HEK293 (cell line): ENCODE data around the gene AP1G2.

Experiments
- CTCF ChIA-PET: fragments of 350-600 bp; formaldehyde crosslinking; extraction: SDS; loops from one replicate; lab custom pipeline; 2021; ENCODE audit warnings: antibody characterized with exemption; lab: Yijun Ruan, JAX
- POLR2A ChIA-PET: fragments of 300-600 bp; formaldehyde crosslinking; extraction: SDS; loops from one replicate; lab custom pipeline; 2020; ENCODE audit warnings: antibody characterized with exemption, inconsistent platforms; lab: Yijun Ruan, JAX
- H3K27ac ChIP-seq: fragments of 200-500 bp; sonication (Bioruptor generic); 2 replicates; pipeline ENCODE4 v1.5.1; 2014; ENCODE audit warnings: low read depth, low read length, control low read depth, inconsistent platforms; ENCODE audit errors: extremely low read depth
- H3K36me3 ChIP-seq, 2 experiments: fragments of 200-500 bp in 1 of 2; sonication (Bioruptor generic) in 1 of 2; 1 replicate in 1 of 2; 2 replicates in 1 of 2; pipeline ENCODE4 v1.5.1; 2014 to 2017; ENCODE audit warnings: inconsistent platforms in 2 of 2, low read length in 2 of 2; ENCODE audit not compliant: control insufficient read depth in 2 of 2, insufficient read depth in 1 of 2
- H3K4me1 ChIP-seq: fragments of 200-500 bp; sonication (Bioruptor generic); 2 replicates; pipeline ENCODE4 v1.5.1; 2014; ENCODE audit warnings: mild to moderate bottlenecking, low read length, inconsistent platforms; ENCODE audit not compliant: control insufficient read depth, insufficient read depth
- H3K4me3 ChIP-seq: 2 replicates; pipeline ENCODE4 v1.5.1; 2011; ENCODE audit warnings: low read depth, mild to moderate bottlenecking, control low read depth, low read length, moderate library complexity
- H3K9me3 ChIP-seq: fragments of 200-500 bp; sonication (Bioruptor generic); 2 replicates; pipeline ENCODE4 v1.5.1; 2014; ENCODE audit warnings: low read depth, low read length, inconsistent platforms; ENCODE audit not compliant: control insufficient read depth, insufficient read depth
- CTCF ChIP-seq: fragments of 450-650 bp; formaldehyde crosslinking; IDR thresholded peaks from 2 replicates; pipeline ENCODE4 v1.5.1; 2016; ENCODE audit warnings: missing biosample characterization, missing genetic modification characterization
- GLIS1 ChIP-seq: fragments of 450-650 bp; formaldehyde crosslinking; IDR thresholded peaks from 2 replicates; pipeline ENCODE4 v1.5.1; 2016; ENCODE audit warnings: missing biosample characterization, missing genetic modification characterization
- HOXA7 ChIP-seq: sonication (generic); formaldehyde crosslinking; IDR thresholded peaks from 2 replicates; pipeline ENCODE4 v1.8.1; 2022; ENCODE audit warnings: missing genetic modification reagents, borderline replicate concordance
- KLF16 ChIP-seq: fragments of 450-650 bp; formaldehyde crosslinking; IDR thresholded peaks from 2 replicates; pipeline ENCODE4 v1.5.1; 2017; ENCODE audit warnings: missing biosample characterization, missing genetic modification characterization
- PBX3 ChIP-seq: sonication (generic); formaldehyde crosslinking; IDR thresholded peaks from 2 replicates; pipeline ENCODE4 v1.8.1; 2022; ENCODE audit warnings: mild to moderate bottlenecking, moderate library complexity, missing genetic modification reagents
- PRDM10 ChIP-seq: fragments of 450-650 bp; formaldehyde crosslinking; IDR thresholded peaks from 2 replicates; pipeline ENCODE4 v1.5.1; 2016; ENCODE audit warnings: missing biosample characterization, missing genetic modification characterization
- SALL2 ChIP-seq: fragments of 450-650 bp; formaldehyde crosslinking; IDR thresholded peaks from 2 replicates; pipeline ENCODE4 v1.5.0; 2017; ENCODE audit warnings: missing biosample characterization, mild to moderate bottlenecking, missing genetic modification characterization, borderline replicate concordance
- YY1 ChIP-seq: fragments of 450-650 bp; formaldehyde crosslinking; IDR thresholded peaks from 2 replicates; pipeline ENCODE4 v1.5.1; 2018; ENCODE audit warnings: missing biosample characterization, missing genetic modification characterization
- ZBTB8A ChIP-seq: fragments of 450-650 bp; formaldehyde crosslinking; IDR thresholded peaks from 2 replicates; pipeline ENCODE4 v1.5.1; 2016; ENCODE audit warnings: missing biosample characterization, missing genetic modification characterization
- ZNF114 ChIP-seq: fragments of 450-650 bp; formaldehyde crosslinking; IDR thresholded peaks from 2 replicates; pipeline ENCODE4 v1.5.0; 2017; ENCODE audit warnings: missing biosample characterization, missing genetic modification characterization
- ZNF155 ChIP-seq: fragments of 450-650 bp; formaldehyde crosslinking; IDR thresholded peaks from 2 replicates; pipeline ENCODE4 v1.5.1; 2016; ENCODE audit warnings: missing biosample characterization, missing genetic modification characterization
- ZNF157 ChIP-seq: fragments of 450-650 bp; formaldehyde crosslinking; IDR thresholded peaks from 2 replicates; pipeline ENCODE4 v1.5.1; 2016; ENCODE audit warnings: missing biosample characterization, missing genetic modification characterization
- ZNF174 ChIP-seq: fragments of 450-650 bp; formaldehyde crosslinking; IDR thresholded peaks from 2 replicates; pipeline ENCODE4 v1.5.0; 2017; ENCODE audit warnings: missing biosample characterization, mild to moderate bottlenecking, missing genetic modification characterization
- ZNF202 ChIP-seq: fragments of 450-650 bp; formaldehyde crosslinking; IDR thresholded peaks from 2 replicates; pipeline ENCODE4 v1.5.1; 2016; ENCODE audit warnings: missing biosample characterization, missing genetic modification characterization, borderline replicate concordance
- ZNF223 ChIP-seq: fragments of 450-650 bp; formaldehyde crosslinking; IDR thresholded peaks from 2 replicates; pipeline ENCODE4 v1.5.1; 2016; ENCODE audit warnings: missing biosample characterization, missing genetic modification characterization
- ZNF274 ChIP-seq, 2 experiments: fragments of 200-500 bp in 1 of 2; fragments of 450-650 bp in 1 of 2; sonication (Bioruptor generic) in 1 of 2; formaldehyde crosslinking in 1 of 2; IDR thresholded peaks; 2 replicates each; pipeline versions ENCODE4 v1.5.1 to v1.6.1; 2014 to 2016; ENCODE audit warnings: borderline replicate concordance in 1 of 2, inconsistent platforms in 1 of 2, low read length in 1 of 2, missing biosample characterization in 1 of 2, missing genetic modification characterization in 1 of 2
- ZNF391 ChIP-seq: fragments of 450-650 bp; formaldehyde crosslinking; IDR thresholded peaks from 2 replicates; pipeline ENCODE4 v1.5.1; 2016; ENCODE audit warnings: low read depth, missing biosample characterization, missing genetic modification characterization, borderline replicate concordance
- ZNF544 ChIP-seq: fragments of 450-650 bp; formaldehyde crosslinking; IDR thresholded peaks from 2 replicates; pipeline ENCODE4 v1.5.0; 2017; ENCODE audit warnings: missing biosample characterization, missing genetic modification characterization
- ZNF660 ChIP-seq: fragments of 450-650 bp; IDR thresholded peaks from 2 replicates; pipeline ENCODE4 v1.5.1; 2018; ENCODE audit warnings: missing biosample characterization, mild to moderate bottlenecking, missing genetic modification characterization
- ZNF664 ChIP-seq: fragments of 450-650 bp; formaldehyde crosslinking; IDR thresholded peaks from 2 replicates; pipeline ENCODE4 v1.5.1; 2016; ENCODE audit warnings: missing biosample characterization, missing genetic modification characterization
- ZSCAN4 ChIP-seq: fragments of 450-650 bp; formaldehyde crosslinking; IDR thresholded peaks from 2 replicates; pipeline ENCODE4 v1.5.1; 2017; ENCODE audit warnings: missing biosample characterization, missing genetic modification characterization

AP1G2 gene

GRCh38 chr14:23530375-23531055 is 37.1 kb downstream of the AP1G2 start (continued):
- no peak for TF ChIP-seq YY1
- no peak for TF ChIP-seq ZNF391 (tag by site-specific recombination)
- TF ChIP-seq ZBTB8A (tag by site-specific recombination): no peak
- TF ChIP-seq ZNF174 (tag by site-specific recombination): no peak

GRCh38 chr14:23529016-23529415 is 38.6 kb downstream of the AP1G2 start:
- Histone ChIP-seq H3K36me3 (peaks cover 0 to 38% of the 10 kb centered on the region in 2 experiments; a peak in 2 of 3 replicates), H3K4me1 (no peaks in the 10 kb centered on the region), H3K27ac (no peak overlapping the region), H3K4me3 (no peak overlapping the region), H3K9me3 (no peaks in the 10 kb centered on the region)
- POLR2A ChIA-PET: interaction anchor here (0.5 kb wide), 1 partner anchor 59 kb away, joined by 3 read pairs; no protein-coding TSS in a partner anchor
- no peak for TF ChIP-seq ZNF664 (tag by site-specific recombination)
- TF ChIP-seq HOXA7 (CRISPR knock-in tag): no peak
- no peak for TF ChIP-seq ZNF202 (tag by site-specific recombination)
- TF ChIP-seq PRDM10: peak; percentile 66
- CTCF ChIA-PET: interaction anchor here (0.5 to 4.2 kb wide), 3 partner anchors 10 to 201 kb away, joined by 3 to 21 read pairs (median 7); no protein-coding TSS in a partner anchor

GRCh38 chr14:23528555-23528954 is 39.0 kb downstream of the AP1G2 start:
- peaks cover 0 to 35% of the 10 kb centered on the region in 2 experiments; a peak in 2 of 3 replicates for H3K36me3 ChIP-seq
- no peaks in the 10 kb centered on the region for H3K4me1 ChIP-seq
- H3K4me3 ChIP-seq: no peak overlapping the region
- POLR2A ChIA-PET: interaction anchor here (0.5 kb wide), 1 partner anchor 59 kb away, joined by 3 read pairs; no protein-coding TSS in a partner anchor
- no peaks in the 10 kb centered on the region for H3K9me3 ChIP-seq
- no peak overlapping the region for H3K27ac ChIP-seq
- 0 out of 2 replicates have a peak, but pooled peaks have one; percentile 33 for TF ChIP-seq CTCF
- TF ChIP-seq ZNF274 (IDR thresholded peaks at IDR 0.05; ENCODE audit: low read length): no peak
- no peak for TF ChIP-seq ZNF274 (tag by site-specific recombination; IDR thresholded peaks at IDR 0.05; ENCODE audit: borderline replicate concordance)
- CTCF ChIA-PET: interaction anchor here (0.6 to 4.2 kb wide), 3 partner anchors 11 to 388 kb away, joined by 3 to 21 read pairs (median 4); no protein-coding TSS in a partner anchor

GRCh38 chr14:23525611-23526010 is 42.0 kb downstream of the AP1G2 start:
- H3K27ac ChIP-seq: no peak overlapping the region
- peaks cover 0 to 24% of the 10 kb centered on the region in 2 experiments; a peak in 2 of 3 replicates for H3K36me3 ChIP-seq
- H3K4me3 ChIP-seq: no peak overlapping the region
- H3K9me3 ChIP-seq: no peaks in the 10 kb centered on the region
- ChIA-PET POLR2A (no interaction called here), CTCF (interaction anchor here (0.8 kb wide), 1 partner anchor 35 kb away, joined by 3 read pairs; no protein-coding TSS in a partner anchor)
- no peaks in the 10 kb centered on the region for H3K4me1 ChIP-seq
- no peak for TF ChIP-seq ZSCAN4 (tag by site-specific recombination)
- no peak for TF ChIP-seq SALL2 (tag by site-specific recombination)
- TF ChIP-seq ZNF660 (tag by site-specific recombination): no peak
- TF ChIP-seq ZNF155 (tag by site-specific recombination): no peak
- TF ChIP-seq ZNF157 (tag by site-specific recombination): no peak
- TF ChIP-seq PBX3: no peak
- TF ChIP-seq ZNF544 (tag by site-specific recombination): no peak
- no peak for TF ChIP-seq ZNF114
- no peak for TF ChIP-seq ZNF223 (tag by site-specific recombination)
- TF ChIP-seq GLIS1 (tag by site-specific recombination): no peak
- TF ChIP-seq KLF16: no peak
- TF ChIP-seq ZNF202 (tag by site-specific recombination): no peak
